Hepatocyte (in vitro differentiated cells): Measurements from ENCODE around the gene MOV10L1.

Source experiments
- CTCF ChIP-seq: fragments of 200-600 bp; sonication (generic); IDR thresholded peaks from 2 replicates; pipeline ENCODE4 v1.5.1; 2016; ENCODE audit warnings: antibody characterized with exemption, mild to moderate bottlenecking; ENCODE audit not compliant: poor library complexity
- EZH2 ChIP-seq: fragments of 200-600 bp; sonication (generic); IDR thresholded peaks from 2 replicates; pipeline ENCODE4 v1.6.1; 2016; ENCODE audit warnings: antibody characterized with exemption, mild to moderate bottlenecking, borderline replicate concordance
- EZH2phosphoT487 ChIP-seq: fragments of 200-600 bp; sonication (generic); IDR thresholded peaks from one replicate; pipeline ENCODE4 v1.6.1; 2018; ENCODE audit warnings: antibody characterized with exemption, mild to moderate bottlenecking, low read depth, moderate library complexity; ENCODE audit not compliant: unreplicated experiment, severe bottlenecking

- no peak for TF ChIP-seq CTCF
- no peak for TF ChIP-seq EZH2
- no peak for TF ChIP-seq EZH2phosphoT487
Measured at GRCh38 chr22:50104141-50104544, 14.3 kb downstream of the MOV10L1 start.
